ENCODE data around the gene GINS2. TPM values are rescaled to one million over a fixed set of nuclear protein-coding genes. Genes with fewer than 3 reads are reported as not detected.

The GINS2 gene
- total and polyA plus RNA-seq, 12 donors = 0.06 to 7.5 (median 1.5) TPM

DNA sequence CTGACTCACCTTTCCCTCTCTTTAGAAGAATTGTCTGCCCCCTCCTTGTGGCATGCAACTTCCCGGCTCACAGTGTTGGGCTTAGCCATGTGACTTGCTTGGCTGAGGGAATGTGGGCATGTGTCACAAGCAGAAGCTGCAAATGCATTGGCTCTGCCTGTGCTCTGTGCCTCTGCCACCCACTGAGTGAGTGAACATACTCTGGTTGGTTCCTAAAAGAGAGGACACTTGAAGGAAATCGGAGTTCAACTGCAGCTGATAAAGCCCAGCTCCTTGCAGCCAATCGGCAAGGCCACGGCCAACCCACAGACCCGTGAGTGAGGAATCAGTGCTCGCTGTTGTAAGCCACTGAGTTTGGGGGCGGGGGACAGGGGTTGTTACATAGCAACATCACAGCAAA is 10.9 kb upstream of the GINS2 start:
- no peak overlapping the region for H3K4me3 ChIP-seq
- TF ChIP-seq, protein P1, sequence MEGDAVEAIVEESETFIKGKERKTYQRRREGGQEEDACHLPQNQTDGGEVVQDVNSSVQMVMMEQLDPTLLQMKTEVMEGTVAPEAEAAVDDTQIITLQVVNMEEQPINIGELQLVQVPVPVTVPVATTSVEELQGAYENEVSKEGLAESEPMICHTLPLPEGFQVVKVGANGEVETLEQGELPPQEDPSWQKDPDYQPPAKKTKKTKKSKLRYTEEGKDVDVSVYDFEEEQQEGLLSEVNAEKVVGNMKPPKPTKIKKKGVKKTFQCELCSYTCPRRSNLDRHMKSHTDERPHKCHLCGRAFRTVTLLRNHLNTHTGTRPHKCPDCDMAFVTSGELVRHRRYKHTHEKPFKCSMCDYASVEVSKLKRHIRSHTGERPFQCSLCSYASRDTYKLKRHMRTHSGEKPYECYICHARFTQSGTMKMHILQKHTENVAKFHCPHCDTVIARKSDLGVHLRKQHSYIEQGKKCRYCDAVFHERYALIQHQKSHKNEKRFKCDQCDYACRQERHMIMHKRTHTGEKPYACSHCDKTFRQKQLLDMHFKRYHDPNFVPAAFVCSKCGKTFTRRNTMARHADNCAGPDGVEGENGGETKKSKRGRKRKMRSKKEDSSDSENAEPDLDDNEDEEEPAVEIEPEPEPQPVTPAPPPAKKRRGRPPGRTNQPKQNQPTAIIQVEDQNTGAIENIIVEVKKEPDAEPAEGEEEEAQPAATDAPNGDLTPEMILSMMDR (IDR thresholded peaks at IDR 0.05) = no peak
- no peak for TF ChIP-seq POLR2A (IDR thresholded peaks at IDR 0.05)

DNA sequence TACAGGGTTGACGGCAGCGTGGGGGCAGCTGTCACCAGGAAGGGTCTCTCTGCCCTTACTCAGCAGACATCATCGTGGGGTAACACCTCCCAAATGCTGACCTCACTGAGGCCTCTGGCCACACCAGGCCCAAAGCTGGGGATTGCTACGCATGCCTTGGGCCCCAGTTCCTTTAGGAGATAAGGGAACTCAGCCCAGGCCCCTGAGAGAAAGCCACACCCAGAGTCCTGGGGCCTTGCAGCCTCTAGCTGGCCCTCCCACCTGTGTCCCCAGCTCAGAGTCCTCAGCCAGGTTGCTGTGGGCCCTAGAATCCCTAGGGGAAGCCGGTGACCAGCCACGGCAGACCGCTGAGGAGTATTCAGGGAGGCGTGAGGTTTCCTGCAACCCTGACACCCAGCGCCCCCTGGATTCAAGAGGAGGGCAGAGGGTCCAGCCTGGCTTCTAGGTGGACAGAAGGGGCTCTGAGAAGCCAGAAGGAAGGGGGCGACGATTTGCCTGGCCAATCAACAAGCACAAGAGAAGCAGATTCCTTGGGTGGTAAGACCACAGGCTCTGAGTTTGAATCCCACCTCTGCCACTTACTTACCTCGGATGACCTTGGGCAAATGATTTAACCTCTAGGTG is 10.3 kb upstream of the GINS2 start:
- intact Hi-C loops (cut with DNase I) = no loop called here
- Histone ChIP-seq H3K27me3 (no peaks in the 10 kb centered on the region), H3K27ac (no peak overlapping the region), H3K9me3 (replicated peaks in 1 of 3) (no peaks in the 10 kb centered on the region), H3K4me3 (no peak overlapping the region), H3K4me1 (replicated peaks in 1 of 2) (no peaks in the 10 kb centered on the region), H3K36me3 (replicated peaks in 1 of 2) (no peaks in the 10 kb centered on the region)
- 56 to 80% (median 69%) methylated on average over 3 to 12 of the region's 12 CpGs for WGBS, 4 donors
- no peak for DNase-seq
- TF ChIP-seq, protein P1 (IDR thresholded peaks at IDR 0.05) = no peak
- TF ChIP-seq POLR2A (IDR thresholded peaks at IDR 0.05) = no peak

More for the DNA sequence above, 10.9 kb upstream of the GINS2 start:
- H3K27ac ChIP-seq = peak overlapping the region in 1 of 5 donors; percentile 29
- intact Hi-C loops (cut with DNase I) = no loop called here
- DNase-seq = peak in 6 of 7 donors; percentile 76 to 86 (median 79)
- H3K27me3 ChIP-seq = no peaks in the 10 kb centered on the region
- H3K4me1 ChIP-seq (replicated peaks in 1 of 2) = no peaks in the 10 kb centered on the region
- no peaks in the 10 kb centered on the region for H3K9me3 ChIP-seq (replicated peaks in 1 of 3)
- 39 to 47% (median 45%) methylated on average over 6 to 7 of the region's 7 CpGs for WGBS, 4 donors
- no peaks in the 10 kb centered on the region for H3K36me3 ChIP-seq (replicated peaks in 1 of 2)

DNA sequence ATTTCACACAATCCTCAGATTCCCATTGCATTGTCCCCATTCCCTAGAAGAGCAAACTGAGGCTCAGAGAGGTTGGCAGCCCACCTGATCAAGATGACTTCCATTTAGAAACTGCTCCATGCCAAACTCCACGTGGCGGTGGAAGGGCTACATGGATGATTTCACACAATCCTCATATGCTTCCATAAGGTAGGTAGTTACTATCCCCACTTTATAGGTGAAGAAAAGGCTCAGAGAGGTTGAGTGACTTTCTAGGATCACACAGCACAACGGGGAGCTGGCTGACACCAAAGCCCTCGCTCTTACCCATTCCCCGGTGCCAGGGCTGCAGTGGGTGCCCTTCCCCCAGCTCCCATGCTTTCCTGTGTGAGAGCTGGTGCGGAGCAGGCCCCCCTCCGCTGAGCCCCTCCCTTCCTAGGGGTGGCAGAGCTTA is 9.7 kb upstream of the GINS2 start:
- intact Hi-C loops (cut with DNase I) = no loop called here
- no peaks in the 10 kb centered on the region for H3K27me3 ChIP-seq
- 82 to 92% (median 84%) methylated on average over 6 to 7 of the region's 7 CpGs for WGBS, 4 donors

GRCh38 chr16:85697431-85697830 is 8.7 kb upstream of the GINS2 start:
- TF ChIP-seq POLR2A (IDR thresholded peaks at IDR 0.05) = no peak
- TF ChIP-seq, protein P1 (IDR thresholded peaks at IDR 0.05) = no peak
- no peaks in the 10 kb centered on the region for H3K27me3 ChIP-seq
- H3K4me3 ChIP-seq = no peak overlapping the region
- intact Hi-C loops (cut with DNase I) = no loop called here
- 68 to 83% (median 77%) methylated on average over 14 of the region's 14 CpGs for WGBS, 4 donors
- H3K27ac ChIP-seq = no peak overlapping the region
- no peaks in the 10 kb centered on the region for H3K36me3 ChIP-seq (replicated peaks in 1 of 2)
- H3K9me3 ChIP-seq (replicated peaks in 1 of 3) = no peaks in the 10 kb centered on the region
- no peak for DNase-seq
- no peaks in the 10 kb centered on the region for H3K4me1 ChIP-seq (replicated peaks in 1 of 2)

More for the DNA sequence above, 9.7 kb upstream of the GINS2 start:
- H3K27ac ChIP-seq = no peak overlapping the region
- DNase-seq = no peak
- no peaks in the 10 kb centered on the region for H3K9me3 ChIP-seq (replicated peaks in 1 of 3)
- no peak for TF ChIP-seq POLR2A (IDR thresholded peaks at IDR 0.05)
- H3K4me3 ChIP-seq = no peak overlapping the region
- H3K36me3 ChIP-seq (replicated peaks in 1 of 2) = no peaks in the 10 kb centered on the region
- no peaks in the 10 kb centered on the region for H3K4me1 ChIP-seq (replicated peaks in 1 of 2)

GRCh38 chr16:85696781-85697180 is 8.0 kb upstream of the GINS2 start:
- TF ChIP-seq, protein P1 (IDR thresholded peaks at IDR 0.05) = no peak
- TF ChIP-seq POLR2A (IDR thresholded peaks at IDR 0.05) = no peak
- no peaks in the 10 kb centered on the region for H3K9me3 ChIP-seq (replicated peaks in 1 of 3)
- no peaks in the 10 kb centered on the region for H3K36me3 ChIP-seq (replicated peaks in 1 of 2)
- no peaks in the 10 kb centered on the region for H3K4me1 ChIP-seq (replicated peaks in 1 of 2)
- WGBS, 4 donors = 74 to 84% (median 82%) methylated on average over 8 to 16 of the region's 16 CpGs
- no peaks in the 10 kb centered on the region for H3K27me3 ChIP-seq
- no peak overlapping the region for H3K4me3 ChIP-seq
- H3K27ac ChIP-seq = no peak overlapping the region
- no peak for DNase-seq
- intact Hi-C loops (cut with DNase I) = no loop called here

All from adrenal gland (tissue), 12 donors.